ENCODE results near the gene DPYD.

Gene DPYD

GRCh38 chr1:97524211-97524610 lies 396.6 kb downstream of the DPYD start:
- DNase-seq (ENCODE audit: low read depth), result no peak

GRCh38 chr1:97516588-97516987 lies 404.2 kb downstream of the DPYD start:
- DNase-seq (ENCODE audit: low read depth), result no peak

GRCh38 chr1:97508653-97509218 lies 412.1 kb downstream of the DPYD start:
- no peak for DNase-seq (ENCODE audit: low read depth)

GRCh38 chr1:97507863-97508262 lies 413.0 kb downstream of the DPYD start:
- no peak for DNase-seq (ENCODE audit: low read depth)

GRCh38 chr1:97506368-97506767 lies 414.5 kb downstream of the DPYD start:
- DNase-seq (ENCODE audit: low read depth), result no peak

GRCh38 chr1:97505816-97506215 lies 415.0 kb downstream of the DPYD start:
- no peak for DNase-seq (ENCODE audit: low read depth)

- no peak for DNase-seq (ENCODE audit: low read depth)
Measured at GRCh38 chr1:97505289-97505688, 415.5 kb downstream of the DPYD start.

- DNase-seq (ENCODE audit: low read depth), result no peak
Measured at GRCh38 chr1:97502360-97502759, 418.5 kb downstream of the DPYD start.

- DNase-seq (ENCODE audit: low read depth), result no peak
Measured at GRCh38 chr1:97501628-97502027, 419.2 kb downstream of the DPYD start.

- DNase-seq (ENCODE audit: low read depth), result no peak
Measured at GRCh38 chr1:97500760-97501159, 420.1 kb downstream of the DPYD start.

- DNase-seq (ENCODE audit: low read depth), result no peak
Measured at GRCh38 chr1:97499667-97500066, 421.2 kb downstream of the DPYD start.

GRCh38 chr1:97489834-97490233 lies 431.0 kb downstream of the DPYD start:
- DNase-seq (ENCODE audit: low read depth), result no peak

- no peak for DNase-seq (ENCODE audit: low read depth)
Measured at GRCh38 chr1:97488530-97488929, 432.3 kb downstream of the DPYD start.

GRCh38 chr1:97482022-97482421 lies 438.8 kb downstream of the DPYD start:
- DNase-seq (ENCODE audit: low read depth), result no peak

- no peak for DNase-seq (ENCODE audit: low read depth)
Measured at GRCh38 chr1:97467445-97467844, 453.4 kb downstream of the DPYD start.

GRCh38 chr1:97464305-97464704 lies 456.5 kb downstream of the DPYD start:
- DNase-seq (ENCODE audit: low read depth), result no peak

- DNase-seq (ENCODE audit: low read depth), result no peak
Measured at GRCh38 chr1:97461782-97462181, 459.1 kb downstream of the DPYD start.

- DNase-seq (ENCODE audit: low read depth), result no peak
Measured at GRCh38 chr1:97457446-97458089, 463.3 kb downstream of the DPYD start.

GRCh38 chr1:97451944-97452343 lies 468.9 kb downstream of the DPYD start:
- no peak for DNase-seq (ENCODE audit: low read depth)

- no peak for DNase-seq (ENCODE audit: low read depth)
Measured at GRCh38 chr1:97451046-97451826, 469.6 kb downstream of the DPYD start.

- no peak for DNase-seq (ENCODE audit: low read depth)
Measured at GRCh38 chr1:97441966-97442365, 478.9 kb downstream of the DPYD start.

- DNase-seq (ENCODE audit: low read depth), result no peak
Measured at GRCh38 chr1:97433824-97434177, 487.0 kb downstream of the DPYD start.

GRCh38 chr1:97433094-97433823 lies 487.6 kb downstream of the DPYD start:
- no peak for DNase-seq (ENCODE audit: low read depth)
